Measurements from ENCODE around the gene PTS. TPM values are rescaled to one million over a fixed set of nuclear protein-coding genes. Genes with fewer than 3 reads are reported as not detected.
"Not testable (repeated sequence)": the region's sequence is repeated elsewhere in the genome, so short reads cannot be mapped to it uniquely, and the experiment has no call there.

PTS gene
- total RNA-seq, 1 experiment from 2014 or later = 29.3 TPM

DNA sequence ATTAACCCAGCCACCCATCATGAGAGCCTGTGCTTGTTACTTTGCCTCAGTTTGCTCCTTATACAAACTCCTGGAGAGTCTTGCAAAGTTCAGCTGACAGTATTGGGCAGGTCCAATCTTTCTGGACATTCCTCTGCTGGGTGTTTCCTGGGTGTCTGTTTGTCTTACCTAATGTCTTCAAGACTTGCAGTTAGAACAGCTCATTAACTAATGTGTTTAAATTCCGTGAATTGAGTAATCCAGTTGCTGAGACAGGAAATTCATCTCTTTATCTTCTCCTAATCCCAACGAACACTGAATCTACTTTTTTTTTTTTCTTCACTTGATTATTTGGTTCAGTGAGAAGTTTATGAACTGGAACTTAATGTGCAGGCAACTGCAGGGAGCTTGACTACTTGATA lies 30.3 kb upstream of the PTS start:
- CTCF ChIA-PET = interaction anchor here (0.6 kb wide), 1 partner anchor 146 kb away, joined by 3 read pairs; no protein-coding TSS in a partner anchor
- BruUV-seq (replicated peaks) = no TSS peak
- Mint-ChIP-seq H3K9me3 (ENCODE audit: low read depth, unreplicated experiment) (no peaks in the 10 kb centered on the region), H3K27ac (ENCODE audit: unreplicated experiment) (no peak overlapping the region), H3K4me3 (ENCODE audit: low read depth, unreplicated experiment) (no peak overlapping the region), H3K36me3 (ENCODE audit: insufficient read depth, unreplicated experiment) (no peaks in the 10 kb centered on the region), H3K27me3 (ENCODE audit: unreplicated experiment) (no peaks in the 10 kb centered on the region), H3K4me1 (ENCODE audit: low read depth, unreplicated experiment) (peaks cover 8% of the 10 kb centered on the region)
- TF ChIP-seq CTCF (IDR thresholded peaks at IDR 0.05; ENCODE audit: unreplicated experiment) = no peak
- intact Hi-C loops (cut with micrococcal nuclease; ENCODE audit: unreplicated experiment) = no loop called here
- DNase-seq = no peak

DNA sequence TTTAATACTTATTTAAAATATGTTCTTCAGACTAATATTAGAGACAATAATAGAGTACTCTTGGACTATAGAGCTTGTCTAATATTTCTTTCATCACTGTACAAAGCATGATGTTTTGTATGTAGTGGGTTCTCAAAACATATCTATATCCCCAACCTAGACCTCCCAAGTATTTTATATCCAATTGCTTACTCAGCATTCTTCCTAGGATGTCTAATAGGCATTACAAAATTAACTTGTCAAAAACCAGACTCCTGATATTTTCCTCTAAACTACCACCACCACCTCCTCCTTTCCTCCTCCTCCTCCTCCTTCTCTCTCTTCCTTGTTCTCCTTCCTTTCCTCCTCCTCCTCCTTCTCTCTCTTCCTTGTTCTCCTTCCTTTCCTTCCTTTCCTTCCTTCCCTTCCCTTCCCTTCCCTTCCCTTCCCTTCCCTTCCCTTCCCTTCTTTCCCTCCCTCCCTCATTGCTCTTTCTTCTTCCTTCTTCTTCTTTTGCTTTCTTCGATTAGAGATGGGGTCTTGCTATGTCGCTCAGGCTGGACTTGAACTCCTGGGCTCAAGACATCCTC lies 29.6 kb upstream of the PTS start:
- peaks cover 8% of the 10 kb centered on the region for H3K4me1 Mint-ChIP-seq (ENCODE audit: low read depth, unreplicated experiment)
- H3K36me3 Mint-ChIP-seq (ENCODE audit: insufficient read depth, unreplicated experiment) = no peaks in the 10 kb centered on the region
- CTCF ChIA-PET = interaction anchor here (0.6 to 0.7 kb wide), 2 partner anchors 44 to 146 kb away, joined by 3 to 5 read pairs; no protein-coding TSS in a partner anchor
- no peak overlapping the region for H3K27ac Mint-ChIP-seq (ENCODE audit: unreplicated experiment)
- intact Hi-C loops (cut with micrococcal nuclease; ENCODE audit: unreplicated experiment) = no loop called here
- no peaks in the 10 kb centered on the region for H3K9me3 Mint-ChIP-seq (ENCODE audit: low read depth, unreplicated experiment)
- H3K27me3 Mint-ChIP-seq (ENCODE audit: unreplicated experiment) = no peaks in the 10 kb centered on the region
- no TSS peak for BruUV-seq (replicated peaks)
- no peak overlapping the region for H3K4me3 Mint-ChIP-seq (ENCODE audit: low read depth, unreplicated experiment)
- TF ChIP-seq CTCF (IDR thresholded peaks at IDR 0.05; ENCODE audit: unreplicated experiment) = no peak
- no peak for DNase-seq

- not testable (repeated sequence) for H3K27ac Mint-ChIP-seq (ENCODE audit: unreplicated experiment)
Observed at GRCh38 chr11:112199101-112199500, 27.1 kb upstream of the PTS start.

DNA sequence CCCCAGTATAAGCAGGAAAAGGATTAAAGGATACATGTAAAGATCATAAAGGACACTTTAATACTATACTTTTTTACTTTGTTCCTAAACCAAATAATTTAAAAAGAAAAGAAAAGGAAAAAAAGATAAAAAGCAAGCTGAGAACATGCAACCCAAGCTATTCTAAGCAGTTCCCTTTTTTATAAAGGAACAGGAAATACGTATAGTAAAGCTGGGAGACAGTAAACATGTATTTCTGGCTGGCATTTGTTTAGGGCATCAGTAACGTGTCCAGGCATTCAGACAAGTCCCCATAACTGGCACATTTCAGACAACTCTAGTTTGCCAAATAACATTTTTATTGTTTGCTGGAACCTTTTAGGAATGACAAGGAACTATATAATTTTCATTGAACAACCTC lies 26.0 kb upstream of the PTS start:
- no peak for TF ChIP-seq CTCF (IDR thresholded peaks at IDR 0.05; ENCODE audit: unreplicated experiment)
- H3K27ac Mint-ChIP-seq (ENCODE audit: unreplicated experiment) = no peak overlapping the region
- H3K4me1 Mint-ChIP-seq (ENCODE audit: low read depth, unreplicated experiment) = peaks cover 8% of the 10 kb centered on the region
- H3K27me3 Mint-ChIP-seq (ENCODE audit: unreplicated experiment) = no peaks in the 10 kb centered on the region
- no TSS peak for BruUV-seq (replicated peaks)
- H3K4me3 Mint-ChIP-seq (ENCODE audit: low read depth, unreplicated experiment) = no peak overlapping the region
- CTCF ChIA-PET = no interaction called here
- intact Hi-C loops (cut with micrococcal nuclease; ENCODE audit: unreplicated experiment) = no loop called here
- H3K36me3 Mint-ChIP-seq (ENCODE audit: insufficient read depth, unreplicated experiment) = no peaks in the 10 kb centered on the region
- H3K9me3 Mint-ChIP-seq (ENCODE audit: low read depth, unreplicated experiment) = no peaks in the 10 kb centered on the region
- no peak for DNase-seq

More at GRCh38 chr11:112199101-112199500, 27.1 kb upstream of the PTS start:
- intact Hi-C loops (cut with micrococcal nuclease; ENCODE audit: unreplicated experiment); H3K4me3 Mint-ChIP-seq (ENCODE audit: low read depth, unreplicated experiment); H3K9me3 Mint-ChIP-seq (ENCODE audit: low read depth, unreplicated experiment); H3K36me3 Mint-ChIP-seq (ENCODE audit: insufficient read depth, unreplicated experiment); H3K27me3 Mint-ChIP-seq (ENCODE audit: unreplicated experiment); BruUV-seq (replicated peaks); DNase-seq; H3K4me1 Mint-ChIP-seq (ENCODE audit: low read depth, unreplicated experiment): not testable (repeated sequence)
- CTCF ChIA-PET = interaction anchor here (0.5 kb wide), 1 partner anchor 14 kb away, joined by 3 read pairs; no protein-coding TSS in a partner anchor

DNA sequence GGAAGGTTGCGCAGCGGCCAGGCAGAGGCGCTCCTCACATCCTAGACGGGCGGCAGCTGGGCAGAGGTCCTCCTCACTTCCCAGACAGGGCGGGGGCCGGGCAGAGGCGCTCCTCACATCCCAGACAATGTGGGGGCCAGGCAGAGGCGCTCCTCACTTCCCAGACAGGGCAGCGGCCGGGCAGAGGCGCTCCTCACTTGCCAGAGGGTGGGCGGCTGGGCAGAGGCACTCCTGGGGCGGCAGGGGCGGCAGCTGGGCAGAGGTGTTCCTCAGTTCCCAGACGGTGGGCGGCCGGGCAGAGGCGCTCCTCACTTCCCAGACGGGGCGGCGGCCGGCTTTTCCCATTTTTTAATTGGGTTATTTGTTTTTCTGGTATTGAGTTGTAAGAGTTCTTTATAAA lies 20.2 kb upstream of the PTS start:
- BruUV-seq (replicated peaks) = no TSS peak
- Mint-ChIP-seq H3K9me3 (ENCODE audit: low read depth, unreplicated experiment) (no peaks in the 10 kb centered on the region), H3K27ac (ENCODE audit: unreplicated experiment) (no peak overlapping the region), H3K4me1 (ENCODE audit: low read depth, unreplicated experiment) (no peaks in the 10 kb centered on the region), H3K4me3 (ENCODE audit: low read depth, unreplicated experiment) (no peak overlapping the region), H3K27me3 (ENCODE audit: unreplicated experiment) (no peaks in the 10 kb centered on the region), H3K36me3 (ENCODE audit: insufficient read depth, unreplicated experiment) (no peaks in the 10 kb centered on the region)
- CTCF ChIA-PET = no interaction called here
- intact Hi-C loops (cut with micrococcal nuclease; ENCODE audit: unreplicated experiment) = no loop called here
- no peak for DNase-seq
- TF ChIP-seq CTCF (IDR thresholded peaks at IDR 0.05; ENCODE audit: unreplicated experiment) = no peak

Measured in Calu3 (cell line).